Uterus (tissue), 4 donors: ENCODE data around the gene NBEAL2. TPM values are rescaled to one million over a fixed set of nuclear protein-coding genes. Genes with fewer than 3 reads are reported as not detected.

ENCODE experiments used
- DNase-seq, 2 donors: peaks; one replicate each; pipeline ENCODE4 v3.0.0-alpha.2; 2019 to 2020
- H3K27ac ChIP-seq, 2 donors: fragments of 200-600 bp; sonication (generic); 1 replicate in 1 of 2; 2 replicates in 1 of 2; pipeline ENCODE4 v1.5.1; 2016 to 2018
- H3K27me3 ChIP-seq, 2 donors: fragments of 200-600 bp; sonication (generic); one replicate each; pipeline ENCODE4 v1.5.1; 2018 to 2019; ENCODE audit warnings: control low read depth in 1 of 2
- H3K36me3 ChIP-seq, 2 donors: fragments of 200-600 bp; sonication (generic); one replicate each; pipeline ENCODE4 v1.5.1; 2019; ENCODE audit warnings: control low read depth in 1 of 2
- H3K4me1 ChIP-seq, 2 donors: fragments of 200-600 bp; sonication (generic); one replicate each; pipeline ENCODE4 v1.5.1; 2018 to 2019; ENCODE audit warnings: control low read depth in 1 of 2
- H3K4me3 ChIP-seq, 2 donors: fragments of 200-600 bp; sonication (generic); 1 replicate in 1 of 2; 2 replicates in 1 of 2; pipeline ENCODE4 v1.5.1; 2018 to 2019; ENCODE audit warnings: mild to moderate bottlenecking in 1 of 2
- H3K9me3 ChIP-seq, 2 donors: fragments of 200-600 bp; sonication (generic); one replicate each; pipeline ENCODE4 v1.5.1; 2019; ENCODE audit warnings: control low read depth in 1 of 2
- CTCF ChIP-seq, 4 experiments: fragments of 200-600 bp in 2 of 4; fragments of 450-650 bp in 2 of 4; sonication (generic) in 2 of 4; IDR thresholded peaks; one replicate each; pipeline ENCODE4 v1.5.1; 2016 to 2019; ENCODE audit warnings: antibody characterized with exemption in 4 of 4, mild to moderate bottlenecking in 2 of 4, moderate library complexity in 1 of 4
- POLR2A ChIP-seq, 2 donors: fragments of 450-650 bp; IDR thresholded peaks; one replicate each; pipeline ENCODE4 v1.6.1; 2016; ENCODE audit warnings: antibody characterized with exemption in 2 of 2, mild to moderate bottlenecking in 1 of 2, moderate library complexity in 1 of 2
- intact Hi-C: fragments of 100-400 bp; cut with DNase I; formaldehyde crosslinking; loops from one replicate; pipeline ENCODE4 v1.15.1; 2023; ENCODE audit warnings: low total_unique reads
- total RNA-seq, 4 donors: library from RNA; depleted of rRNA in 3 of 4; stranded (reverse); fragments of >200 nt in 3 of 4; gene quantifications; one replicate each; pipeline versions ENCODE4 v1.1.0 to v1.2.4, GENCODE V29; 2014 to 2023
- donor health status: DM: yes; HTN: yes; CAD: no.

NBEAL2 gene
- 10 to 100 TPM; 13.1 to 41.1 (median 23.8) TPM for total RNA-seq

DNA sequence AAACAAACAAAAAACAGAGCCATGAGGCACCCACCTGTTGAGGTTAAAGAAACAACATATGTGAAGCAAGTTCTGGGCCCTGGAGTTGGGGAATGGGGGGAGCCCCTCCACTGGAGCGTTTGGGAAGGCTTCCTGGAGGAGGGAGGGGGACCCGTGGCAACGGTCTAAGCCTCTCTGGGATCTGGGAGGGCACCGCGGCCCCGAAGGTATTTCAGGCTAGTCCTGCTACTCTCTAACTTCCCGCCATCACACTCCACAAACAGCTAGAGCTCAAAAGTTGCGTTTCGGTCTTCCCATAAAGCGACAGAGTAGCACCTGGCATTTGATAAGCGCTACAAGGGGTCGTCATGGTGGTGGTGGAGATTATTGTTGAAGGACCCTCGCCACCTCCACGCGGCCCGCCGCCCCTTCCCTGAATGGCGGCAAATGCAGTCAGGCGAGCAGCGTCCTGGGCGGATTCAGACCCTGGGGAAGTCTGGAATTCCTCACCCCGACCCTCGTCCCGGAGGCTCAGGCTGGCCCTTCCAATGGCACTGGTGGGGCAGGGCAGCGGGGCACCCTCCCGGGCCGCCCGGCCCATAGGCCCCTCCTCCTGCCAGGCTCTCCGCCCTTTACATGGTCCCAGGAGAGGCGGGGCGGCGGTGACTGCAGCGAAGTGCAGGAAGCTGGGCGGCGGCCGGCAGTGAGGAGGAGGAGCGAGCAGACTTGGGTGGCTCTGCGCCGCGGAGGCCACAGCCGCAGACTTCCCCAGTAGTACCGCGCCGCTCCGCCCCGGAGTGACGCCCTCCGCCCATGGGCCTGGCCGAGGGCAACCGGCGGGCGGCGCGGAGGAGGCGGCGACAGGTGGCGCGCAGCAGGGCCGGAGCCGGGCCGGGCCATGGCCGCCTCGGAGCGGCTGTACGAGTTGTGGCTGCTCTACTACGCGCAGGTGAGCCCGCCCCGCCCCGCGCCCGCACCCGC lies at the start of gene NBEAL2:
NBEAL2 (plus strand) TSS at position 682 of the 960 bp plus-strand sequence; CDS start at position 878, 196 bp downstream.
- peak; percentile 91 to 94 for DNase-seq
- peak; percentile 69 to 82 for TF ChIP-seq POLR2A (IDR thresholded peaks at IDR 0.05)
- TF ChIP-seq CTCF (IDR thresholded peaks at IDR 0.05): peak in 3 of 4 experiments; percentile 24 to 43 (median 28)
- H3K4me3 ChIP-seq: peak within 1 kb of the TSS; percentile 73 to 82
- intact Hi-C loops: no loop called here
- peak within 1 kb of the TSS; percentile 84 to 88 for H3K27ac ChIP-seq
- no peaks in the 10 kb centered on the region for H3K9me3 ChIP-seq
- peaks cover 0 to 16% of the 10 kb centered on the region in 2 donors for H3K4me1 ChIP-seq
- H3K27me3 ChIP-seq: no peaks in the 10 kb centered on the region
- no peaks in the 10 kb centered on the region for H3K36me3 ChIP-seq

DNA sequence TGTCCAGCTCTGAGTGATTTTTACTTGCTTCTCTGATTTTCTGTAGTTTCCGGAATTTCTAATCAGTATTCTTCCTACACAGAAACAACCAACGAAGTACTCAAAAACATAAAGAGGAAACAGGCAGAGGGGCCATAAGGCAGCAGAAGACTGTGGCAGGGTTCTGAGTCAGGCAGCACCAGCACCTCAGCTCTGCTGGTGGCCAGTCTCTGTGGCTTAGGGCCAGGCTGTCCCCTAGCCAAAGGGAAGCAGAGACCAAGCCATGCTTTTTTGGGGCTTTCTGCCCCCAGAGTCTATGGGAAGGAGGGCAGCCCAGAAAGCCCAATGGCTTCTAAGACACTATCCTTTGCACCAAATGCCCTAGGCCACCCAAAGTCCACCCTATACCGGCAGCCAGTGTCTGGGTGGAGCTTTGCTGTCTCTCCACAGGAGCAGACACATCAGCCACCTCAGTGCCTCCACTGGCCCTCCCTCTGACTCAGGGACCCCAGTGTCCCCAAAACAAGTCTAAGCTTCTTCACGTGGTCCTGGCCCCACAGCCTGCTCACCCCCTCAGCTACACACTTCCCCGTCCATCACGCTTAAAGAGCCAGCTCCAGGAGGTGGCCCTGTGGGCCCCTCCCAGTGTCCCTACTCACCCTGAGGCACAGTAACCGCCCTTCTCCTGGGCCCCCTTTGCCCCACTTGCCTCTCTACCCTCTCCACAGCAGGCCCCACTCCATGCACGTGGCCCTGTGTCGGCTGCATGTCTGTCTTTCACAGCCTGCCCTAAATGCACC lies 49.1 kb upstream of the NBEAL2 start:
- intact Hi-C loops: no loop called here
- H3K4me3 ChIP-seq: no peak overlapping the region

DNA sequence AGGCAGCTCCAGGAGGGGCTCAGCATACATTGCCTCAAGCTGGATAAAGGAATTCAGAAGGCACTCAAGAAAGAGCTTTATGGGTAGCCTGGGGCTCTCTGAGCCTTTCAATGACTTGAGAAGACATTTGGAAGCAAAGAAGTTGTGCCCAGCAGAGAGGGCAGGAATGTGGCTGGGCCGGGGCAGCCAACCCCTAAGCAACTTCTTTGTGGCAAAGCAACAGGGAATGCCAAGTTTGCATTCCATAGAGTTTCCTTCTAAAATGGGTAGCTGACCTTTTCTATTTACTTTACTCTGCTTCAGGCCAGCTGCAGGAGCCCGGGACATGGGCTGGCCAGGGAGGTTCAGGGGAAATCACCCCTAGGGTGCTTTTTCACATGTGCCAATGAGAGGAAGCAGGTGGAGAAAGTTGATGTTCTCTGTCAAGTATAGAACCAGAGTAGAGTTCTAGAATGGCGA lies 48.5 kb upstream of the NBEAL2 start:
- H3K4me3 ChIP-seq: no peak overlapping the region
- H3K27me3 ChIP-seq: no peaks in the 10 kb centered on the region
- no peaks in the 10 kb centered on the region for H3K9me3 ChIP-seq
- H3K36me3 ChIP-seq: no peaks in the 10 kb centered on the region
- intact Hi-C loops: no loop called here
- H3K4me1 ChIP-seq: peaks cover 14 to 55% of the 10 kb centered on the region in 2 donors
- peak overlapping the region; percentile 75 to 93 for H3K27ac ChIP-seq
- DNase-seq: no peak
- TF ChIP-seq CTCF (IDR thresholded peaks at IDR 0.05) (no peak), POLR2A (IDR thresholded peaks at IDR 0.05) (no peak)

More for the DNA sequence above, 49.1 kb upstream of the NBEAL2 start:
- TF ChIP-seq CTCF (IDR thresholded peaks at IDR 0.05) (no peak), POLR2A (IDR thresholded peaks at IDR 0.05) (no peak)
- Histone ChIP-seq H3K9me3 (no peaks in the 10 kb centered on the region), H3K4me1 (peaks cover 14 to 50% of the 10 kb centered on the region in 2 donors), H3K27me3 (no peaks in the 10 kb centered on the region), H3K36me3 (no peaks in the 10 kb centered on the region), H3K27ac (peak overlapping the region; percentile 75 to 93)
- DNase-seq: no peak

- Histone ChIP-seq H3K27ac (peak overlapping the region; percentile 75 to 93), H3K4me1 (peaks cover 14 to 55% of the 10 kb centered on the region in 2 donors), H3K4me3 (no peak overlapping the region), H3K27me3 (no peaks in the 10 kb centered on the region), H3K36me3 (no peaks in the 10 kb centered on the region), H3K9me3 (no peaks in the 10 kb centered on the region)
- TF ChIP-seq CTCF (IDR thresholded peaks at IDR 0.05): no peak
- no peak for TF ChIP-seq POLR2A (IDR thresholded peaks at IDR 0.05)
- intact Hi-C loops: no loop called here
- DNase-seq: peak in 1 of 2 donors; percentile 67
These were observed 47.7 kb upstream of the NBEAL2 start for GRCh38 chr3:46931631-46932331.
